A549 (cell line): Measurements from ENCODE around the gene TMEM154. TPM values are rescaled to one million over a fixed set of nuclear protein-coding genes. Genes with fewer than 3 reads are reported as not detected.

ENCODE experiments used
- ATAC-seq, 2 experiments: fragments of 200-7000 bp in 1 of 2; fragments of >200 bp in 1 of 2; cut with Nextera tagmentation in 1 of 2; cut with Tn5 transposase in 1 of 2; 3 replicates each; pipeline versions ENCODE4 v1.8.0 to v1.9.1; 2018 to 2020; ENCODE audit warnings: mild to moderate bottlenecking in 1 of 2, moderate library complexity in 1 of 2
- CTCF ChIA-PET: fragments of 300-600 bp; sonication (Branson Sonifier 250); formaldehyde crosslinking; extraction: SDS; loops from one replicate; lab custom pipeline; 2021; ENCODE audit warnings: antibody characterized with exemption, inconsistent platforms; lab: Yijun Ruan, JAX
- POLR2A ChIA-PET: fragments of 350-600 bp; formaldehyde crosslinking; extraction: SDS; loops from one replicate; lab custom pipeline; 2021; ENCODE audit warnings: antibody characterized with exemption, inconsistent platforms; lab: Yijun Ruan, JAX
- DNase-seq, 2 experiments: peaks; one replicate each; pipeline versions ENCODE4 v3.0.0 to v3.0.0-alpha.2; 2011 to 2016; ENCODE audit warnings: low read depth in 1 of 2, low spot score in 1 of 2
- FAIRE-seq: peaks from 2 replicates; lab custom pipeline; 2011; peaks lifted over from hg19 to GRCh38; lab: Jason Lieb, UNC
- H3K27ac ChIP-seq, 2 experiments: fragments of >200 bp; sonication (Bioruptor Twin); formaldehyde crosslinking; 3 replicates each; pipeline ENCODE4 v1.5.1; 2016 to 2017
- H3K4me1 ChIP-seq: fragments of >200 bp; sonication (Bioruptor Twin); formaldehyde crosslinking; 3 replicates; pipeline ENCODE4 v1.6.1; 2016
- H3K4me2 ChIP-seq: fragments of >200 bp; sonication (Bioruptor Twin); formaldehyde crosslinking; 3 replicates; pipeline ENCODE4 v1.6.1; 2016
- H3K4me3 ChIP-seq: fragments of >200 bp; sonication (Bioruptor Twin); formaldehyde crosslinking; 3 replicates; pipeline ENCODE4 v1.5.1; 2016
- H3K9me3 ChIP-seq: fragments of >200 bp; sonication (Bioruptor Twin); formaldehyde crosslinking; 3 replicates; pipeline ENCODE4 v1.6.1; 2016
- CBX2 ChIP-seq: fragments of 200-600 bp; sonication (generic); IDR thresholded peaks from 2 replicates; pipeline ENCODE4 v1.6.1; 2016; ENCODE audit warnings: low read depth, mild to moderate bottlenecking, borderline replicate concordance
- CBX8 ChIP-seq: fragments of 200-600 bp; sonication (generic); IDR thresholded peaks from 2 replicates; pipeline ENCODE4 v1.6.1; 2016
- CEBPB ChIP-seq, 2 experiments: fragments of >200 bp in 1 of 2; sonication (Bioruptor Twin) in 1 of 2; formaldehyde crosslinking in 1 of 2; IDR thresholded peaks; 2 replicates each; pipeline ENCODE4 v1.6.1; 2012 to 2016
- CHD4 ChIP-seq: fragments of 200-600 bp; sonication (generic); IDR thresholded peaks from 2 replicates; pipeline ENCODE4 v1.6.1; 2016; ENCODE audit warnings: antibody characterized with exemption, mild to moderate bottlenecking, borderline replicate concordance
- FOXS1 ChIP-seq: fragments of 250-450 bp; sonication (Bioruptor Pico); IDR thresholded peaks from 2 replicates; pipeline ENCODE4 v1.5.0; 2020; ENCODE audit warnings: mild to moderate bottlenecking, moderate library complexity
- GATA3 ChIP-seq: IDR thresholded peaks from 2 replicates; pipeline ENCODE4 v1.6.1; 2012; ENCODE audit warnings: borderline replicate concordance
- HEYL ChIP-seq: fragments of 250-450 bp; sonication (Bioruptor Pico); IDR thresholded peaks from 2 replicates; pipeline ENCODE4 v1.8.0; 2021; ENCODE audit warnings: mild to moderate bottlenecking, moderate library complexity
- HMGXB4 ChIP-seq: fragments of 250-450 bp; sonication (Bioruptor Pico); IDR thresholded peaks from 2 replicates; pipeline ENCODE4 v1.5.0; 2021; ENCODE audit warnings: mild to moderate bottlenecking, moderate library complexity, borderline replicate concordance
- HOXA7 ChIP-seq: fragments of 250-450 bp; sonication (Bioruptor Pico); IDR thresholded peaks from 2 replicates; pipeline ENCODE4 v1.5.0; 2020; ENCODE audit warnings: mild to moderate bottlenecking, moderate library complexity
- HOXB13 ChIP-seq: fragments of 250-450 bp; sonication (Bioruptor Pico); IDR thresholded peaks from 2 replicates; pipeline ENCODE4 v1.5.0; 2020; ENCODE audit warnings: low read depth, mild to moderate bottlenecking, moderate library complexity
- MAFK ChIP-seq: fragments of 450-650 bp; IDR thresholded peaks from 2 replicates; pipeline ENCODE4 v1.6.1; 2014; ENCODE audit not compliant: partially characterized antibody
- MAZ ChIP-seq: fragments of 150-350 bp; IDR thresholded peaks from 2 replicates; pipeline ENCODE4 v1.6.1; 2014; ENCODE audit warnings: antibody characterized with exemption, low read depth, low read length, borderline replicate concordance
- PBX3 ChIP-seq: IDR thresholded peaks from 2 replicates; pipeline ENCODE4 v1.6.1; 2012
- PHF8 ChIP-seq: fragments of 200-600 bp; sonication (generic); IDR thresholded peaks from 2 replicates; pipeline ENCODE4 v1.6.1; 2016; ENCODE audit warnings: low read depth, mild to moderate bottlenecking, antibody characterized with exemption, moderate library complexity, borderline replicate concordance
- POLR2AphosphoS2 ChIP-seq: conservative IDR thresholded peaks from 2 replicates; pipeline ENCODE4 v1.6.1; 2012; ENCODE audit warnings: low read length, improper control_type of control experiment, inconsistent platforms
- RAD21 ChIP-seq, 2 experiments: fragments of >200 bp in 1 of 2; sonication (Bioruptor Twin) in 1 of 2; formaldehyde crosslinking in 1 of 2; IDR thresholded peaks in 1 of 2; conservative IDR thresholded peaks in 1 of 2; 2 replicates in 1 of 2; 3 replicates in 1 of 2; pipeline ENCODE4 v1.6.1; 2012 to 2018; ENCODE audit warnings: inconsistent platforms in 1 of 2
- RARB ChIP-seq: fragments of 250-450 bp; sonication (Bioruptor Pico); IDR thresholded peaks from 2 replicates; pipeline ENCODE4 v1.8.0; 2021; ENCODE audit warnings: mild to moderate bottlenecking, moderate library complexity
- REST ChIP-seq: fragments of 200-600 bp; sonication (generic); IDR thresholded peaks from 2 replicates; pipeline ENCODE4 v1.6.1; 2016; ENCODE audit warnings: antibody characterized with exemption, mild to moderate bottlenecking, moderate library complexity
- RFX5 ChIP-seq: fragments of 450-650 bp; IDR thresholded peaks from 2 replicates; pipeline ENCODE4 v1.7.1; 2014; ENCODE audit warnings: antibody characterized with exemption, mild to moderate bottlenecking, moderate library complexity
- RNF2 ChIP-seq: fragments of 200-600 bp; sonication (generic); IDR thresholded peaks from 2 replicates; pipeline ENCODE4 v1.6.1; 2016; ENCODE audit warnings: low read depth, mild to moderate bottlenecking, antibody characterized with exemption, moderate library complexity, borderline replicate concordance
- TP53 ChIP-seq: fragments of 250-450 bp; sonication (Bioruptor Pico); IDR thresholded peaks from 2 replicates; pipeline ENCODE4 v1.5.0; 2021; ENCODE audit warnings: mild to moderate bottlenecking, moderate library complexity
- ZC3H11A ChIP-seq: fragments of 450-650 bp; IDR thresholded peaks from 2 replicates; pipeline ENCODE4 v1.6.1; 2014; ENCODE audit warnings: antibody characterized with exemption, mild to moderate bottlenecking
- ZSCAN20 ChIP-seq: fragments of 250-450 bp; sonication (Bioruptor Pico); IDR thresholded peaks from 2 replicates; pipeline ENCODE4 v1.8.0; 2022; ENCODE audit warnings: mild to moderate bottlenecking, moderate library complexity
- WGBS: methylation state at CpG from one replicate; pipeline ENCODE4 v1.1.6; 2017; ENCODE audit errors: missing lambda C conversion rate; 5-methylcytosine and 5-hydroxymethylcytosine counted together
- polyA plus RNA-seq, 4 experiments: library from polyadenylated mRNA; depleted of rRNA in 3 of 4; stranded (reverse); fragments of >200 nt; fragmentation: RNase III in 1 of 4; extraction: RNeasy Plus Mini Kit Qiagen cat#74134 plus additional on column Dnase treatment in 1 of 4; gene quantifications; 2 replicates in 3 of 4; 3 replicates in 1 of 4; pipeline ENCODE4 v1.2.3, GENCODE V29; 2011 to 2017

Gene TMEM154
- polyA plus RNA-seq, 2 of the 4 experiments (the other 2 are of a cell fraction) = 0.05 to 0.31 TPM

GRCh38 chr4:152634110-152634760 lies 45.6 kb downstream of the TMEM154 start:
- DNase-seq (no peak), FAIRE-seq (no peak), ATAC-seq (no peak)
- H3K27ac ChIP-seq = no peak overlapping the region
- CTCF ChIA-PET = interaction anchor here (1.0 to 2.0 kb wide), 3 partner anchors 11 to 133 kb away, joined by 4 to 5 read pairs (median 4); no protein-coding TSS in a partner anchor
- WGBS = 81% methylated on average over 4 of the region's 4 CpGs
- H3K4me2 ChIP-seq = no peak overlapping the region
- TF ChIP-seq HMGXB4 (CRISPR knock-in tag) = no peak
- TF ChIP-seq HOXA7 (CRISPR knock-in tag) = no peak
- no peak for TF ChIP-seq RAD21 (conservative IDR thresholded peaks at IDR 0.05 in 1 of 2, IDR thresholded peaks at IDR 0.05 in 1 of 2)
- no peak for TF ChIP-seq CHD4
- no peak for TF ChIP-seq RFX5
- TF ChIP-seq CBX2 = no peak
- TF ChIP-seq ZSCAN20 = no peak
- no peak for TF ChIP-seq RNF2
- TF ChIP-seq CEBPB (IDR thresholded peaks at IDR 0.05) = no peak
- TF ChIP-seq MAZ = no peak
- TF ChIP-seq PBX3 = no peak
- no peak for TF ChIP-seq REST
- no peak for TF ChIP-seq CBX8
- no peaks in the 10 kb centered on the region for H3K4me1 ChIP-seq
- no peak overlapping the region for H3K4me3 ChIP-seq
- no peaks in the 10 kb centered on the region for H3K9me3 ChIP-seq
- POLR2A ChIA-PET = no interaction called here

- ATAC-seq (no peak), DNase-seq (no peak), FAIRE-seq (no peak)
- ChIA-PET CTCF (interaction anchor here (1.0 to 2.1 kb wide), 3 partner anchors 10 to 132 kb away, joined by 4 to 6 read pairs (median 5); no protein-coding TSS in a partner anchor), POLR2A (no interaction called here)
- Histone ChIP-seq H3K4me2 (no peak overlapping the region), H3K4me1 (no peaks in the 10 kb centered on the region), H3K9me3 (no peaks in the 10 kb centered on the region), H3K4me3 (no peak overlapping the region), H3K27ac (no peak overlapping the region)
- WGBS = 35% methylated on average over 3 of the region's 3 CpGs
- TF ChIP-seq GATA3 (no peak), PHF8 (no peak), HEYL (CRISPR knock-in tag) (no peak), TP53 (CRISPR knock-in tag) (no peak), POLR2AphosphoS2 (no peak), RFX5 (no peak), MAFK (no peak), HOXB13 (no peak), RARB (CRISPR knock-in tag) (no peak), ZC3H11A (no peak), FOXS1 (no peak)
- TF ChIP-seq, all 56 proteins: peak for 0
These were observed 46.7 kb downstream of the TMEM154 start for GRCh38 chr4:152633118-152633517.
